ENCODE measurements around the gene TMC4. TPM values are rescaled to one million over a fixed set of nuclear protein-coding genes. Genes with fewer than 3 reads are reported as not detected.

TMC4 gene
- total and polyA plus RNA-seq, 10 donors, result 0.12 to 4.0 (median 0.77) TPM; not detected in 2

DNA sequence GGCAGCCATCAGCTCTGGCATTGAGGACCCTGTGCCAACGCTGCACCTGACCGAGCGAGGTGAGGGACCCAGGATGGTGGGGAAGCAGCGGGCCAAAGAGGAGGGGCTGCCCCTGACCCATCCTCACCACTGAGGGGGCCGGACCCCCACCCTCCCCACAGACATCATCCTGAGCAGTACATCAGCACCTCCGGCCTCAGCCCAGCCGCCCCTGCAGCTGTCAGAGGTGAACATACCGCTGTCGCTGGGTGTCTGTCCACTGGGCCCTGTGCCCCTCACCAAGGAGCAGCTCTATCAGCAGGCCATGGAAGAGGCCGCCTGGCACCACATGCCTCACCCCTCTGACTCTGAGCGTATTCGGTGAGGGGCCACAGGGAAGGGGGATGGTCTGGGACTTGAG is 20.7 kb downstream of the TMC4 start:
- Histone ChIP-seq H3K4me3 (no peak overlapping the region), H3K4me1 (peaks cover 0 to 69% (median 23%) of the 10 kb centered on the region in 6 donors), H3K27me3 (replicated peaks in 1 of 7) (no peaks in the 10 kb centered on the region), H3K36me3 (peaks cover 2 to 100% (median 100%) of the 10 kb centered on the region in 6 donors), H3K9me3 (no peaks in the 10 kb centered on the region), H3K27ac (no peak overlapping the region)
- TF ChIP-seq POLR2AphosphoS5 (IDR thresholded peaks at IDR 0.05), result peak; percentile 54 to 79 (median 58)
- TF ChIP-seq POLR2A (IDR thresholded peaks at IDR 0.05), result no peak
- no peak for DNase-seq
- intact Hi-C loops (cut with DNase I; ENCODE audit: low total_unique reads), result no loop called here
- 93 to 97% (median 94%) methylated on average over 6 to 12 of the region's 12 CpGs for WGBS, 5 donors

DNA sequence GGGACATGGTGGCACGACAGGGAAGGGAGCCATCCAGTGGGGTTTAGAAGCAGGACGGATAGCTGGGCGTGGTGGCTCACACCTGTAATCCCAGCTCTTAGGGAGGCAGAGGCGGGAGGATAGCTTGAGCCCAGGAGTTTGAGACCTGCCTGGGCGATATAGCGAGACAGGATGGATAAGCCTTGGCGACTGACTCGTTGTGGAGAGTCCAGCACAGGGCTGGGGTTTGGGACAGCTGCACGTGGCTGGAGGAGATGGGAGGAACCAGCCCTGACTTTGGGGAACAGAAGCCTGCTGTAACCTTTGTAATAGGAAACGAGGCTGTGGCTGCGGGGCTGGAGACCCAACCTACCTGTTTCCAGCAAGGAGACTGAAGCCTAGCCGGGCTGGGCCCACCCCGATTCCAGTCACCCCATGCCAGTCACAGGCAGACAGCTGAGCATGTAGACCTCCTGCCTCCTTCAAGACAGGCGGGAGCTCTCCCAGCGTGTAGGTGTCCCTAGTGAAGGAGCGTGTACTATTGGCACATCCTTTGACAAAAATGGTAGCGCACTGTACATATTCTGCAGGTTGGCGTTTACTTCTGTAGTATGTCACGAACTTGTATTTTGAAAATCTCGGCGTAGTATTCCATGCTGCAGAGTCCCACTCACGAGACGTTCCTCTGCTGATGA is 21.5 kb downstream of the TMC4 start:
- peaks cover 0 to 68% (median 26%) of the 10 kb centered on the region in 6 donors for H3K4me1 ChIP-seq
- no peak for DNase-seq
- intact Hi-C loops (cut with DNase I; ENCODE audit: low total_unique reads), result no loop called here
- no peak overlapping the region for H3K4me3 ChIP-seq
- WGBS, 5 donors, result 87 to 95% (median 89%) methylated on average over 19 to 23 of the region's 23 CpGs
- no peaks in the 10 kb centered on the region for H3K27me3 ChIP-seq (replicated peaks in 1 of 7)
- H3K9me3 ChIP-seq, result no peaks in the 10 kb centered on the region
- H3K36me3 ChIP-seq, result peaks cover 2 to 100% (median 100%) of the 10 kb centered on the region in 6 donors
- TF ChIP-seq, protein P1, sequence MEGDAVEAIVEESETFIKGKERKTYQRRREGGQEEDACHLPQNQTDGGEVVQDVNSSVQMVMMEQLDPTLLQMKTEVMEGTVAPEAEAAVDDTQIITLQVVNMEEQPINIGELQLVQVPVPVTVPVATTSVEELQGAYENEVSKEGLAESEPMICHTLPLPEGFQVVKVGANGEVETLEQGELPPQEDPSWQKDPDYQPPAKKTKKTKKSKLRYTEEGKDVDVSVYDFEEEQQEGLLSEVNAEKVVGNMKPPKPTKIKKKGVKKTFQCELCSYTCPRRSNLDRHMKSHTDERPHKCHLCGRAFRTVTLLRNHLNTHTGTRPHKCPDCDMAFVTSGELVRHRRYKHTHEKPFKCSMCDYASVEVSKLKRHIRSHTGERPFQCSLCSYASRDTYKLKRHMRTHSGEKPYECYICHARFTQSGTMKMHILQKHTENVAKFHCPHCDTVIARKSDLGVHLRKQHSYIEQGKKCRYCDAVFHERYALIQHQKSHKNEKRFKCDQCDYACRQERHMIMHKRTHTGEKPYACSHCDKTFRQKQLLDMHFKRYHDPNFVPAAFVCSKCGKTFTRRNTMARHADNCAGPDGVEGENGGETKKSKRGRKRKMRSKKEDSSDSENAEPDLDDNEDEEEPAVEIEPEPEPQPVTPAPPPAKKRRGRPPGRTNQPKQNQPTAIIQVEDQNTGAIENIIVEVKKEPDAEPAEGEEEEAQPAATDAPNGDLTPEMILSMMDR (IDR thresholded peaks at IDR 0.05 in 8 of 11, conservative IDR thresholded peaks at IDR 0.05 in 3 of 11), result no peak
- TF ChIP-seq POLR2AphosphoS5 (IDR thresholded peaks at IDR 0.05), result peak; percentile 30 to 42 (median 38)
- no peak overlapping the region for H3K27ac ChIP-seq

DNA sequence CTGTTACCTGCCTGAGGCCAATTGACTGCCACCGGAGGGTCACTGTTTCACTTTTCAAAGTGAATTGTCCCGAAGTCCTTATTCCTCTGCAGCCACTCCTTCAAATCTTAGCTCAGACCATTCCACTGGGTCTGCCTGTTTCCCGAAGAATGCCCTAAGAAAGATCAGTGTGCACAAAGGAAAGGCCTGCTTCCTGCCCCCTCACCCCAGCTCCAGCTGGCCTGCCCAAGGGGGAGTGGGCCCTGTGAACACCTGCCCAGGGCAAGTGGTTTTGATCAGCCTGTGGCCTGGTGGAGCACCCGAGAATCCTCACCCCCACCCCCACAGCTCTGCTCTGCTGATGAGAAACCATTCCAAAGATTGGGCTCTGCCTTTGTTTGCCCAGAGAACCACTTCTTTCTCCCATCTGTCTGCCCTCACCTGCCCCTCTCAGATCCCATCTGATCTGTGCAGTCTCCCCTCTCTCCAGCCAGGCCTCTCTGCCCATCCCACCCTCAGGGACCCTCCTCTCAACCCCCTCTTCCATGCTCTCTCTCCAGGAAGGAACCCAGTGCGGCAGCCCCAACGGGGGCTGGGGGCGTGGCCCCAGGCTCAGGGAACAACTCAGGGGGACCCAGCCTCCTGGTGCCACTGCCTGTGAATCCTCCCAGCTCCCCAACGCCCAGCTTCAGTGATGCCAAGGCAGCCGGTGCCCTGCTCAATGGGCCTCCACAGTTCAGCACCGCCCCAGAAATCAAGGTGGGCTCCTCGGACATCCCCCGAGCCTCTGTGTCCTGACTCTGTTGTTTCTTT is 23.7 kb downstream of the TMC4 start:
- Histone ChIP-seq H3K27ac (peak overlapping the region in 3 of 8 donors; percentile 40 to 67 (median 56)), H3K27me3 (replicated peaks in 1 of 7) (no peaks in the 10 kb centered on the region), H3K4me3 (no peak overlapping the region), H3K36me3 (peaks cover 4 to 100% (median 100%) of the 10 kb centered on the region in 6 donors), H3K9me3 (no peaks in the 10 kb centered on the region), H3K4me1 (peaks cover 0 to 51% (median 9%) of the 10 kb centered on the region in 6 donors)
- WGBS, 5 donors, result 74 to 81% (median 79%) methylated on average over 12 of the region's 12 CpGs
- intact Hi-C loops (cut with DNase I; ENCODE audit: low total_unique reads), result no loop called here
- no peak for DNase-seq
- no peak for TF ChIP-seq POLR2A (IDR thresholded peaks at IDR 0.05)
- TF ChIP-seq POLR2AphosphoS5 (IDR thresholded peaks at IDR 0.05), result peak in 1 of 3 donors; percentile 46

DNA sequence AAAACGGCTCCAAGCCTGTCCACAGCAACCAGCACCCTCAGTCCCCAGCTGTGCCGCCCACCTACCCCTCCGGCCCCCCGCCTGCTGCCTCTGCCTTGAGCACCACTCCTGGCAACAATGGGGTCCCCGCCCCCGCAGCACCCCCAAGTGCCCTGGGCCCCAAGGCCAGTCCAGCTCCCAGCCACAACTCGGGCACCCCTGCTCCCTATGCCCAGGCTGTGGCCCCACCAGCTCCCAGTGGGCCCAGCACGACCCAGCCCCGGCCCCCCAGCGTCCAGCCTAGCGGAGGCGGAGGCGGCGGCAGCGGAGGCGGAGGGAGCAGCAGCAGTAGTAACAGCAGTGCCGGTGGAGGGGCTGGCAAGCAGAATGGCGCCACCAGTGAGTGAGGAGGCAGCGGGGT is 24.8 kb downstream of the TMC4 start:
- Histone ChIP-seq H3K27ac (peak overlapping the region in 6 of 8 donors; percentile 20 to 67 (median 36)), H3K36me3 (peaks cover 10 to 100% (median 100%) of the 10 kb centered on the region in 6 donors), H3K27me3 (replicated peaks in 1 of 7) (no peaks in the 10 kb centered on the region), H3K4me3 (no peak overlapping the region), H3K9me3 (no peaks in the 10 kb centered on the region), H3K4me1 (peaks cover 0 to 40% (median 6%) of the 10 kb centered on the region in 6 donors)
- TF ChIP-seq POLR2AphosphoS5 (IDR thresholded peaks at IDR 0.05), result peak in 1 of 3 donors; percentile 59
- TF ChIP-seq, protein P1 (IDR thresholded peaks at IDR 0.05 in 8 of 11, conservative IDR thresholded peaks at IDR 0.05 in 3 of 11), result no peak
- intact Hi-C loops (cut with DNase I; ENCODE audit: low total_unique reads), result no loop called here
- no peak for DNase-seq
- 76 to 95% (median 80%) methylated on average over 16 to 19 of the region's 19 CpGs for WGBS, 5 donors

DNA sequence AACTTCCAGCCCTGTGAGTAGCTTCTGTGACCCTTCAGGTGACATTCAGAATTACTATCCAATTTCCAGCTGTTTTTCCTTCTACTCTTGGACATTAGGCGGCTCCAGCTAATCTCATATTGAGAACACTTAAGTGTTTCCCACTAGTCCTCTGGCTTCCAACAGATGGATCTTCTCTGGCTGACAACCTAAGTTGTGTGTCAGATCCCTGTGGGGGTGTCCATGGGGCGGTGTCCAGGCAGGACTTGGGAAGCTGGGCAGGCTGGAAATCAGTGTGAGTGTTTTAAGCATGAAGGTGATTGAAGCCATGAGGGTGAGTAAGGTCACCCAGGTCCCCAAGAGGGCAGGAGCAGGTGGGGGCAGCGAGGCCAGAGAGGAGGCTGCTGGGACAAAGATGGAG is 25.3 kb downstream of the TMC4 start:
- Histone ChIP-seq H3K36me3 (peaks cover 10 to 100% (median 100%) of the 10 kb centered on the region in 6 donors), H3K27me3 (replicated peaks in 1 of 7) (no peaks in the 10 kb centered on the region), H3K9me3 (no peaks in the 10 kb centered on the region), H3K4me1 (peaks cover 0 to 37% (median 6%) of the 10 kb centered on the region in 6 donors), H3K4me3 (no peak overlapping the region), H3K27ac (peak overlapping the region in 6 of 8 donors; percentile 20 to 67 (median 44))
- no peak for DNase-seq
- intact Hi-C loops (cut with DNase I; ENCODE audit: low total_unique reads), result no loop called here
- TF ChIP-seq POLR2A (IDR thresholded peaks at IDR 0.05) (no peak), POLR2AphosphoS5 (IDR thresholded peaks at IDR 0.05) (peak in 1 of 3 donors; percentile 27)
- TF ChIP-seq, protein P1 (IDR thresholded peaks at IDR 0.05 in 8 of 11, conservative IDR thresholded peaks at IDR 0.05 in 3 of 11), result peak in 1 of 11 experiments; percentile 6
- WGBS, 5 donors, result 69 to 92% (median 85%) methylated on average over 3 of the region's 3 CpGs
